Measurements from ENCODE around the gene EXOC6.

EXOC6 gene

DNA sequence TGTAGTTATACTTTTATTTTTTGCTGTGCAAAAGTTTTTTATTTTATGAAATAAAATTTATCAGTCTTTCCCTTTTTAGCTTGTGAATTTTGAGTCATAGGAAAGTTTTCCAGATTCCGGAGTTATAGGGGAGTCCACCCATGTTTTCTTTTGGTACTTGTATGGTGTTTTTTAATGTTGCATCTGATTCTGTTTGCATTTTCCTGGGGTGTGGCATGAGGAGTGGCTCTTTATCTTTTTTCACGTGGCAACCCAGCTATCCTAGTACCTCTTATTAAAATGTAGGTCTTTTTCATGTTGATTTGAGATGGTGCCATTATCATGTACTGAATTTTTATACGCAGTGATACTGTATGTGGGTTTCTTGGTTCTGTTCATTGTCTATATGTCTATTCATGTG lies 19.7 kb downstream of the EXOC6 start:
- no peak overlapping the region for H2AK5ac ChIP-seq (ENCODE audit: low read length)
- H2AFZ ChIP-seq (ENCODE audit: insufficient read depth, low read length, poor library complexity) = no peak overlapping the region
- H3K14ac ChIP-seq (ENCODE audit: low read length) = no peak overlapping the region
- H4K12ac ChIP-seq (ENCODE audit: low read depth, low read length) = no peak overlapping the region
- no peak overlapping the region for H3K18ac ChIP-seq (ENCODE audit: low read length)
- H2BK12ac ChIP-seq (ENCODE audit: low read length) = no peak overlapping the region
- no peaks in the 10 kb centered on the region for H3K79me2 ChIP-seq (ENCODE audit: control insufficient read depth, insufficient read depth, low read length, poor library complexity)
- no peak overlapping the region for H3K4me2 ChIP-seq (ENCODE audit: low read length)
- no peak overlapping the region for H4K91ac ChIP-seq (ENCODE audit: low read depth, low read length)
- H2BK120ac ChIP-seq (ENCODE audit: insufficient read depth, low read length, poor library complexity) = no peak overlapping the region
- no peak overlapping the region for H3K4me3 ChIP-seq (ENCODE audit: low read depth, low read length)
- no CpG with 5 or more reads among the region's 3 CpGs for WGBS (ENCODE audit: extremely low coverage, insufficient coverage, insufficient read length)
- no peaks in the 10 kb centered on the region for H3K27me3 ChIP-seq (ENCODE audit: insufficient read depth, low read length)
- no peak overlapping the region for H3K4ac ChIP-seq (ENCODE audit: low read depth, low read length)
- H4K8ac ChIP-seq (ENCODE audit: low read depth, low read length) = no peak overlapping the region
- DNase-seq = no peak
- H3K4me1 ChIP-seq (ENCODE audit: control insufficient read depth in 1 of 2, insufficient read depth in 2 of 2, low read length in 2 of 2) = no peaks in the 10 kb centered on the region
- H3K9ac ChIP-seq (ENCODE audit: low read length) = no peak overlapping the region
- no peak overlapping the region for H2BK5ac ChIP-seq (ENCODE audit: low read depth, low read length, poor library complexity)
- no peak overlapping the region for H3K23ac ChIP-seq (ENCODE audit: low read length)
- no peaks in the 10 kb centered on the region for H3K36me3 ChIP-seq (ENCODE audit: control insufficient read depth in 1 of 2, insufficient read depth in 2 of 2, low read length in 2 of 2)
- H3K79me1 ChIP-seq (ENCODE audit: low read length) = no peaks in the 10 kb centered on the region
- no peak overlapping the region for H3K27ac ChIP-seq (ENCODE audit: low read depth, low read length)
- H3K9me3 ChIP-seq (ENCODE audit: insufficient read depth, low read depth, low read length) = no peaks in the 10 kb centered on the region

DNA sequence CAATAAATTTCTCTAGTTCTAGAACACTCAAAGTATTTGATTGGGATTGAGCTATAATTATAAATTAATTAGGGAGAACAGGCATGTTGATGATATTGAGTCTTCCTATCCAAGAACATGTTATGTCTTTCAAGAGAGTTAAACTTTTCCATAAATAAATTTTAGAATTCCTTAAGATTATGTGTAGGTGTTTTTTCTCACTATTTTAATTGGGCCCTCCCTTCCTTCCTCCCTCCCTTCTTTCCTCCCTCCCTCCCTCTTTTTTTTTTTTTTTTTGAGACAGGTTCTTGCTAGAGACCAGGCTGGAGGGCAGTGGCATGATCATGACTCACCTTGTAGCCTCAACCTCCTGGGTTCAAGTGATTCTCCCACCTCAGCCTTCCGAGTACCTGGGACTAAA lies 20.2 kb downstream of the EXOC6 start:
- Histone ChIP-seq H3K4me3 (ENCODE audit: low read depth, low read length) (no peak overlapping the region), H3K9me3 (ENCODE audit: insufficient read depth, low read depth, low read length) (no peaks in the 10 kb centered on the region), H3K4me2 (ENCODE audit: low read length) (no peak overlapping the region), H3K36me3 (ENCODE audit: control insufficient read depth in 1 of 2, insufficient read depth in 2 of 2, low read length in 2 of 2) (no peaks in the 10 kb centered on the region), H3K14ac (ENCODE audit: low read length) (no peak overlapping the region), H3K18ac (ENCODE audit: low read length) (no peak overlapping the region), H2BK5ac (ENCODE audit: low read depth, low read length, poor library complexity) (no peak overlapping the region), H4K8ac (ENCODE audit: low read depth, low read length) (no peak overlapping the region), H3K23ac (ENCODE audit: low read length) (no peak overlapping the region), H3K4ac (ENCODE audit: low read depth, low read length) (no peak overlapping the region), H3K79me1 (ENCODE audit: low read length) (no peaks in the 10 kb centered on the region), H4K12ac (ENCODE audit: low read depth, low read length) (no peak overlapping the region), H2AK5ac (ENCODE audit: low read length) (no peak overlapping the region), H3K4me1 (ENCODE audit: control insufficient read depth in 1 of 2, insufficient read depth in 2 of 2, low read length in 2 of 2) (no peaks in the 10 kb centered on the region), H2BK120ac (ENCODE audit: insufficient read depth, low read length, poor library complexity) (no peak overlapping the region), H4K91ac (ENCODE audit: low read depth, low read length) (no peak overlapping the region), H2AFZ (ENCODE audit: insufficient read depth, low read length, poor library complexity) (no peak overlapping the region), H3K79me2 (ENCODE audit: control insufficient read depth, insufficient read depth, low read length, poor library complexity) (no peaks in the 10 kb centered on the region), H3K9ac (ENCODE audit: low read length) (no peak overlapping the region), H3K27me3 (ENCODE audit: insufficient read depth, low read length) (no peaks in the 10 kb centered on the region), H3K27ac (ENCODE audit: low read depth, low read length) (no peak overlapping the region), H2BK12ac (ENCODE audit: low read length) (no peak overlapping the region)
- no peak for DNase-seq
- no CpG with 5 or more reads among the region's 1 CpG for WGBS (ENCODE audit: extremely low coverage, insufficient coverage, insufficient read length)

DNA sequence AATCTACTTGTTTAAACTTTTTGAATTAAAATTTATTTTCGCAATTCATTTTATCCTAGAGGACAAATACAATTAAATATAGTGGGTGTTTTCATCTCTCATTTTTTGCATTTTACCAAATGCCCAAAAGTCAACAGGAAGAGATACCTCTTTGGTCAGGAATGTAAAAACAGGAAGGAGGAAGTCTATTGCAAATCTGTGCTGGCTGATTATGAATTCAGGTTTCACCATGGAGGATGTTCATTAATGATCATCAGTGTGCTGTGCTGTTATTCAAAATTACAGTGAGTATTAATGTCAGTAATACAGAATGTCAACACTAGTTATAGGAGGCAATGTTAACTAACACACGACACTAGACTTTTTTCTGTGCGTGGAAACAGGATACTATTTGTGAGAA lies 24.7 kb downstream of the EXOC6 start:
- no peak for DNase-seq
- H3K79me1 ChIP-seq (ENCODE audit: low read length) = no peaks in the 10 kb centered on the region
- no peaks in the 10 kb centered on the region for H3K79me2 ChIP-seq (ENCODE audit: control insufficient read depth, insufficient read depth, low read length, poor library complexity)
- no peak overlapping the region for H2BK120ac ChIP-seq (ENCODE audit: insufficient read depth, low read length, poor library complexity)
- no peak overlapping the region for H2AK5ac ChIP-seq (ENCODE audit: low read length)
- H2BK12ac ChIP-seq (ENCODE audit: low read length) = no peak overlapping the region
- no peak overlapping the region for H2BK5ac ChIP-seq (ENCODE audit: low read depth, low read length, poor library complexity)
- no peak overlapping the region for H3K23ac ChIP-seq (ENCODE audit: low read length)
- H3K36me3 ChIP-seq (ENCODE audit: control insufficient read depth in 1 of 2, insufficient read depth in 2 of 2, low read length in 2 of 2) = no peaks in the 10 kb centered on the region
- no peak overlapping the region for H4K12ac ChIP-seq (ENCODE audit: low read depth, low read length)
- H4K8ac ChIP-seq (ENCODE audit: low read depth, low read length) = no peak overlapping the region
- no CpG with 5 or more reads among the region's 3 CpGs for WGBS (ENCODE audit: extremely low coverage, insufficient coverage, insufficient read length)
- no peaks in the 10 kb centered on the region for H3K9me3 ChIP-seq (ENCODE audit: insufficient read depth, low read depth, low read length)
- no peak overlapping the region for H3K27ac ChIP-seq (ENCODE audit: low read depth, low read length)
- no peak overlapping the region for H3K9ac ChIP-seq (ENCODE audit: low read length)
- no peak overlapping the region for H3K4ac ChIP-seq (ENCODE audit: low read depth, low read length)
- no peak overlapping the region for H3K4me3 ChIP-seq (ENCODE audit: low read depth, low read length)
- no peaks in the 10 kb centered on the region for H3K27me3 ChIP-seq (ENCODE audit: insufficient read depth, low read length)
- H3K4me1 ChIP-seq (ENCODE audit: control insufficient read depth in 1 of 2, insufficient read depth in 2 of 2, low read length in 2 of 2) = no peaks in the 10 kb centered on the region
- H2AFZ ChIP-seq (ENCODE audit: insufficient read depth, low read length, poor library complexity) = no peak overlapping the region
- no peak overlapping the region for H3K18ac ChIP-seq (ENCODE audit: low read length)
- H3K4me2 ChIP-seq (ENCODE audit: low read length) = no peak overlapping the region
- H4K91ac ChIP-seq (ENCODE audit: low read depth, low read length) = no peak overlapping the region
- no peak overlapping the region for H3K14ac ChIP-seq (ENCODE audit: low read length)

DNA sequence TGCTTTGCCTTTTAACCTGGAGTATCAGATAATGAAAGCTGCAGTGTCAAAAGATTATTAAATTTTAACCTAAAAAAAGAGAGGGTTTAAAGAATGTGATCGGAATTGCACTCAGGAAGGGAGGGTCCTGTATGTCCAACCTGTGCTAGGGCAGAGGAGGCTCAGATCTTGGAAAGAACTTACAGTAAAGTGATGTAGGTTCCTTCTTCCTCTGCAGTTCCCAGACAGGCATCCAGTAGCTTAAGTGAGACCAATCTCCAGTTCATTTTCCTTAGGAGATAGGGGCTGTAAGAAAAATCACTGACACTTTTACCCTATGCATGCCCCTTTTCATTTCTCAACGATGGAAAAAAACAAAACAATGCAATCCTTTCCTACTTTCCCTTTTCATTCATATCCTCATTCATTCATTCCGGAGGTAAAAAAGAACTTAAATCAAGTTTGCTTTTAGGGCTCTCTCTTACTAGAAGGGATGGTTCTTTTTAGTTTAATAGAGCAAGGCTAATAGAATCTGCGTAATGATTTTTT lies 28.3 kb downstream of the EXOC6 start:
- H3K79me1 ChIP-seq (ENCODE audit: low read length) = no peaks in the 10 kb centered on the region
- no peak overlapping the region for H3K4me2 ChIP-seq (ENCODE audit: low read length)
- H3K9me3 ChIP-seq (ENCODE audit: insufficient read depth, low read depth, low read length) = no peaks in the 10 kb centered on the region

More for the DNA sequence above, 28.3 kb downstream of the EXOC6 start:
- no peak overlapping the region for H3K4me3 ChIP-seq (ENCODE audit: low read depth, low read length)
- H4K91ac ChIP-seq (ENCODE audit: low read depth, low read length) = no peak overlapping the region
- no peaks in the 10 kb centered on the region for H3K27me3 ChIP-seq (ENCODE audit: insufficient read depth, low read length)
- no peak for DNase-seq
- peak overlapping the region; percentile 33 for H3K9ac ChIP-seq (ENCODE audit: low read length)
- H4K8ac ChIP-seq (ENCODE audit: low read depth, low read length) = no peak overlapping the region
- H3K14ac ChIP-seq (ENCODE audit: low read length) = no peak overlapping the region
- no peak overlapping the region for H2AK5ac ChIP-seq (ENCODE audit: low read length)
- no peak overlapping the region for H3K18ac ChIP-seq (ENCODE audit: low read length)
- H3K4me1 ChIP-seq (ENCODE audit: control insufficient read depth in 1 of 2, insufficient read depth in 2 of 2, low read length in 2 of 2) = no peaks in the 10 kb centered on the region
- no peak overlapping the region for H2BK12ac ChIP-seq (ENCODE audit: low read length)
- H4K12ac ChIP-seq (ENCODE audit: low read depth, low read length) = no peak overlapping the region
- H3K79me2 ChIP-seq (ENCODE audit: control insufficient read depth, insufficient read depth, low read length, poor library complexity) = no peaks in the 10 kb centered on the region
- 100% methylated on average over 1 of the region's 4 CpGs for WGBS (ENCODE audit: extremely low coverage, insufficient coverage, insufficient read length)
- no peak overlapping the region for H3K27ac ChIP-seq (ENCODE audit: low read depth, low read length)
- no peak overlapping the region for H2BK120ac ChIP-seq (ENCODE audit: insufficient read depth, low read length, poor library complexity)
- no peak overlapping the region for H2BK5ac ChIP-seq (ENCODE audit: low read depth, low read length, poor library complexity)
- no peak overlapping the region for H3K4ac ChIP-seq (ENCODE audit: low read depth, low read length)
- H3K36me3 ChIP-seq (ENCODE audit: control insufficient read depth in 1 of 2, insufficient read depth in 2 of 2, low read length in 2 of 2) = no peaks in the 10 kb centered on the region
- H3K23ac ChIP-seq (ENCODE audit: low read length) = no peak overlapping the region
- no peak overlapping the region for H2AFZ ChIP-seq (ENCODE audit: insufficient read depth, low read length, poor library complexity)
